Heart left ventricle (tissue), 11 donors: ENCODE measurements around the gene TRIM54. TPM values are rescaled to one million over a fixed set of nuclear protein-coding genes. Genes with fewer than 3 reads are reported as not detected.

Source experiments
- polyA plus RNA-seq, 2 donors: library from polyadenylated mRNA; stranded (reverse); fragments of 200-250 nt; gene quantifications; one replicate each; pipeline ENCODE4 v1.2.3, GENCODE V29; 2013
- total RNA-seq, 9 donors: library from RNA; depleted of rRNA in 2 of 9; stranded (reverse); fragments of >200 nt in 2 of 9; fragmentation: NEBNext Ultra II Directional in 3 of 9; extraction: Animal tissue kit (Norgen Biotek cat#: 25700) in 3 of 9; gene quantifications; one replicate each; pipeline versions ENCODE4 v1.1.0 to v1.2.4, GENCODE V29; 2016 to 2023
- donor health status: ischemic (EF 13 %, LVEDD 7.1; RV severe dilation, severe dysfunction).
- donor health status: healthy with polysubstance abuse.
- donor health status: DM: no; HTN: yes; CAD: no.
- donor health status: DM: no; HTN: no; CAD: no.
- donor health status: ischemic (EF 25% LVEDD 5.7; RV mildly dilated, moderate dysfunction).
- donor health status: healthy.
- donor health status: DM: yes; HTN: yes; CAD: no.
- donor health status: PGD.
- donor health status: nonischemic (EF 23%, LVEDD 6.1; RV moderate dilation, normal function).

TRIM54 gene
- total and polyA plus RNA-seq, 11 donors = 128 to 329 (median 241) TPM

Other genes with a start within 250 kb of the TRIM54 start
- 10 to 100 TPM; 18.3 to 58.0 (median 31.6) TPM for gene TMEM214, start 249.5 kb upstream of the TRIM54 start, total RNA-seq
- 10 to 100 TPM; 27.4 to 57.0 TPM for gene TMEM214, start 249.5 kb upstream of the TRIM54 start, polyA plus RNA-seq
- 10 to 100 TPM in 4 of 9 donors, 1 to 10 TPM in 5; 4.9 to 12.5 (median 9.9) TPM for gene AGBL5, start 230.8 kb upstream of the TRIM54 start, total RNA-seq
- 1 to 10 TPM; 4.5 to 7.9 TPM for gene AGBL5, start 230.8 kb upstream of the TRIM54 start, polyA plus RNA-seq
- gene OST4, start 210.8 kb upstream of the TRIM54 start, total RNA-seq = 100 to 1,000 TPM; 215 to 466 (median 343) TPM
- gene OST4, start 210.8 kb upstream of the TRIM54 start, polyA plus RNA-seq = 100 to 1,000 TPM; 335 to 517 TPM
- 10 to 100 TPM in 8 of 9 donors, 1 to 10 TPM in 1; 7.5 to 76.9 (median 16.3) TPM for gene EMILIN1, start 203.8 kb upstream of the TRIM54 start, total RNA-seq
- gene EMILIN1, start 203.8 kb upstream of the TRIM54 start, polyA plus RNA-seq = 10 to 100 TPM; 21.0 to 31.2 TPM
- 1 to 10 TPM in 8 of 9 donors, under 1 TPM in 1; 0.89 to 3.9 (median 1.8) TPM for gene KHK, start 195.7 kb upstream of the TRIM54 start, total RNA-seq
- 1 to 10 TPM; 1.3 to 2.0 TPM for gene KHK, start 195.7 kb upstream of the TRIM54 start, polyA plus RNA-seq
- gene CGREF1, start 163.3 kb upstream of the TRIM54 start, total RNA-seq = 1 to 10 TPM in 4 of 9 donors, under 1 TPM in 4, not detected in 1; 0.24 to 2.7 (median 1.0) TPM
- gene CGREF1, start 163.3 kb upstream of the TRIM54 start, polyA plus RNA-seq = under 1 TPM; 0.67 to 0.99 TPM
- gene ABHD1, start 158.6 kb upstream of the TRIM54 start, total RNA-seq = 1 to 10 TPM in 8 of 9 donors, not detected in 1; 1.2 to 3.9 (median 2.0) TPM
- gene ABHD1, start 158.6 kb upstream of the TRIM54 start, polyA plus RNA-seq = 1 to 10 TPM in 1 of 2 donors, under 1 TPM in 1; 0.47 to 6.2 TPM
- gene PREB, start 147.8 kb upstream of the TRIM54 start, total RNA-seq = 10 to 100 TPM; 41.1 to 74.5 (median 48.7) TPM
- 10 to 100 TPM; 54.3 to 99.4 TPM for gene PREB, start 147.8 kb upstream of the TRIM54 start, polyA plus RNA-seq
- not detected for gene PRR30, start 143.0 kb upstream of the TRIM54 start, total RNA-seq
- gene PRR30, start 143.0 kb upstream of the TRIM54 start, polyA plus RNA-seq = not detected
- gene TCF23, start 133.4 kb upstream of the TRIM54 start, total RNA-seq = under 1 TPM in 3 of 9 donors, not detected in 6; 0.07 to 0.85 (median 0.68) TPM
- under 1 TPM; 0.04 TPM for gene TCF23, start 133.4 kb upstream of the TRIM54 start, polyA plus RNA-seq
- 100 to 1,000 TPM in 8 of 9 donors, 10 to 100 TPM in 1; 96.9 to 210 (median 144) TPM for gene ATRAID, start 70.4 kb upstream of the TRIM54 start, total RNA-seq
- gene ATRAID, start 70.4 kb upstream of the TRIM54 start, polyA plus RNA-seq = 100 to 1,000 TPM; 126 to 195 TPM
- gene SLC5A6, start 70.2 kb upstream of the TRIM54 start, total RNA-seq = 10 to 100 TPM in 5 of 9 donors, 1 to 10 TPM in 4; 6.3 to 16.7 (median 10.3) TPM
- 10 to 100 TPM in 1 of 2 donors, 1 to 10 TPM in 1; 6.7 to 37.7 TPM for gene SLC5A6, start 70.2 kb upstream of the TRIM54 start, polyA plus RNA-seq
- 10 to 100 TPM in 2 of 9 donors, 1 to 10 TPM in 7; 5.0 to 14.2 (median 6.7) TPM for gene CAD, start 65.1 kb upstream of the TRIM54 start, total RNA-seq
- gene CAD, start 65.1 kb upstream of the TRIM54 start, polyA plus RNA-seq = 1 to 10 TPM; 3.2 to 9.3 TPM
- gene SLC30A3, start 19.4 kb upstream of the TRIM54 start, total RNA-seq = 10 to 100 TPM in 2 of 9 donors, 1 to 10 TPM in 7; 5.0 to 18.1 (median 9.0) TPM
- gene SLC30A3, start 19.4 kb upstream of the TRIM54 start, polyA plus RNA-seq = 1 to 10 TPM; 5.6 to 9.2 TPM
- gene DNAJC5G, start 7.0 kb upstream of the TRIM54 start, total RNA-seq = 1 to 10 TPM in 5 of 9 donors, under 1 TPM in 4; 0.36 to 3.3 (median 1.2) TPM
- gene DNAJC5G, start 7.0 kb upstream of the TRIM54 start, polyA plus RNA-seq = 1 to 10 TPM in 1 of 2 donors, under 1 TPM in 1; 0.11 to 1.8 TPM
- gene UCN, start 26.0 kb downstream of the TRIM54 start, total RNA-seq = 1 to 10 TPM in 6 of 9 donors, under 1 TPM in 3; 0.60 to 2.5 (median 1.1) TPM
- gene UCN, start 26.0 kb downstream of the TRIM54 start, polyA plus RNA-seq = 1 to 10 TPM; 1.3 to 1.4 TPM
- 100 to 1,000 TPM in 1 of 9 donors, 10 to 100 TPM in 8; 48.8 to 103 (median 65.7) TPM for gene MPV17, start 40.7 kb downstream of the TRIM54 start, total RNA-seq
- 100 to 1,000 TPM in 1 of 2 donors, 10 to 100 TPM in 1; 69.3 to 134 TPM for gene MPV17, start 40.7 kb downstream of the TRIM54 start, polyA plus RNA-seq
- 10 to 100 TPM; 19.9 to 42.6 (median 28.3) TPM for gene GTF3C2, start 74.3 kb downstream of the TRIM54 start, total RNA-seq
- gene GTF3C2, start 74.3 kb downstream of the TRIM54 start, polyA plus RNA-seq = 10 to 100 TPM; 17.8 to 21.9 TPM
- gene EIF2B4, start 87.9 kb downstream of the TRIM54 start, total RNA-seq = 10 to 100 TPM; 28.5 to 59.3 (median 37.0) TPM
- gene EIF2B4, start 87.9 kb downstream of the TRIM54 start, polyA plus RNA-seq = 10 to 100 TPM; 40.2 to 69.0 TPM
- gene SNX17, start 88.2 kb downstream of the TRIM54 start, total RNA-seq = 10 to 100 TPM; 59.4 to 90.7 (median 77.2) TPM
- gene SNX17, start 88.2 kb downstream of the TRIM54 start, polyA plus RNA-seq = 100 to 1,000 TPM in 1 of 2 donors, 10 to 100 TPM in 1; 39.2 to 106 TPM
- gene ZNF513, start 98.3 kb downstream of the TRIM54 start, total RNA-seq = 10 to 100 TPM in 1 of 9 donors, 1 to 10 TPM in 8; 2.8 to 10.4 (median 7.1) TPM
- gene ZNF513, start 98.3 kb downstream of the TRIM54 start, polyA plus RNA-seq = 10 to 100 TPM in 1 of 2 donors, 1 to 10 TPM in 1; 8.7 to 11.8 TPM
- 10 to 100 TPM; 31.7 to 49.7 (median 40.2) TPM for gene PPM1G, start 127.2 kb downstream of the TRIM54 start, total RNA-seq
- 10 to 100 TPM; 31.2 to 87.2 TPM for gene PPM1G, start 127.2 kb downstream of the TRIM54 start, polyA plus RNA-seq
- 10 to 100 TPM; 43.5 to 78.6 (median 62.8) TPM for gene NRBP1, start 146.2 kb downstream of the TRIM54 start, total RNA-seq
- 100 to 1,000 TPM in 1 of 2 donors, 10 to 100 TPM in 1; 27.8 to 114 TPM for gene NRBP1, start 146.2 kb downstream of the TRIM54 start, polyA plus RNA-seq
- gene KRTCAP3, start 160.0 kb downstream of the TRIM54 start, total RNA-seq = 1 to 10 TPM in 1 of 9 donors, under 1 TPM in 2, not detected in 6; 0.50 to 1.7 (median 0.61) TPM
- gene KRTCAP3, start 160.0 kb downstream of the TRIM54 start, polyA plus RNA-seq = under 1 TPM in 1 of 2 donors, not detected in 1; 0.65 TPM
- 10 to 100 TPM; 13.6 to 25.7 (median 17.4) TPM for gene IFT172, start 207.3 kb downstream of the TRIM54 start, total RNA-seq
- gene IFT172, start 207.3 kb downstream of the TRIM54 start, polyA plus RNA-seq = 10 to 100 TPM; 11.9 to 27.2 TPM
- 1 to 10 TPM; 1.0 to 4.7 (median 3.1) TPM for gene FNDC4, start 212.8 kb downstream of the TRIM54 start, total RNA-seq
- 10 to 100 TPM in 1 of 2 donors, 1 to 10 TPM in 1; 2.0 to 10.5 TPM for gene FNDC4, start 212.8 kb downstream of the TRIM54 start, polyA plus RNA-seq
- gene GCKR, start 214.4 kb downstream of the TRIM54 start, total RNA-seq = 1 to 10 TPM in 1 of 9 donors, under 1 TPM in 3, not detected in 5; 0.28 to 1.1 (median 0.38) TPM
- gene GCKR, start 214.4 kb downstream of the TRIM54 start, polyA plus RNA-seq = 1 to 10 TPM in 1 of 2 donors, under 1 TPM in 1; 0.23 to 1.7 TPM